Hepatic stellate cell (primary cell): Measurements from ENCODE around the gene LGALS9.
"Not testable (repeated sequence)": the region's sequence is repeated elsewhere in the genome, so short reads cannot be mapped to it uniquely, and the experiment has no call there.

Experiments used
- DNase-seq: peaks from one replicate; pipeline ENCODE4 v3.0.0; 2011; ENCODE audit warnings: low spot score

The LGALS9 gene

DNA sequence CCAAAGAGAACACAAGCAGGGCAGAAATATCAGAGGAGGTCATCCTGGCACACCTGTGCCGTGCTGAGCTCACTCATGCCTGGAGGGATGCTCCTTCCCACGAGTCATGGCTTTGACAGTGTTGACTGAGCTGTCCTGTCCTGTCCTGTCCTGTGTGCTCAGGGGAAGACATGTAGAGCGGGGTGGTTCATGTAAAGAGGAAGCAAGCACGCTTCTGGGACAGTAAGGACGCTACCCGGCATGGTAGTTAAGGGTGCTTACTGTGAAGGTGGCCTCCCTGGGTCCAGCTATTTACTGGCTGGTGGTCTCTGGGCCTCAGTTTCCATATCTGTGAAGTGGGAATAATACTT lies 398 bp downstream of the LGALS9 start:
- DNase-seq: no peak

DNA sequence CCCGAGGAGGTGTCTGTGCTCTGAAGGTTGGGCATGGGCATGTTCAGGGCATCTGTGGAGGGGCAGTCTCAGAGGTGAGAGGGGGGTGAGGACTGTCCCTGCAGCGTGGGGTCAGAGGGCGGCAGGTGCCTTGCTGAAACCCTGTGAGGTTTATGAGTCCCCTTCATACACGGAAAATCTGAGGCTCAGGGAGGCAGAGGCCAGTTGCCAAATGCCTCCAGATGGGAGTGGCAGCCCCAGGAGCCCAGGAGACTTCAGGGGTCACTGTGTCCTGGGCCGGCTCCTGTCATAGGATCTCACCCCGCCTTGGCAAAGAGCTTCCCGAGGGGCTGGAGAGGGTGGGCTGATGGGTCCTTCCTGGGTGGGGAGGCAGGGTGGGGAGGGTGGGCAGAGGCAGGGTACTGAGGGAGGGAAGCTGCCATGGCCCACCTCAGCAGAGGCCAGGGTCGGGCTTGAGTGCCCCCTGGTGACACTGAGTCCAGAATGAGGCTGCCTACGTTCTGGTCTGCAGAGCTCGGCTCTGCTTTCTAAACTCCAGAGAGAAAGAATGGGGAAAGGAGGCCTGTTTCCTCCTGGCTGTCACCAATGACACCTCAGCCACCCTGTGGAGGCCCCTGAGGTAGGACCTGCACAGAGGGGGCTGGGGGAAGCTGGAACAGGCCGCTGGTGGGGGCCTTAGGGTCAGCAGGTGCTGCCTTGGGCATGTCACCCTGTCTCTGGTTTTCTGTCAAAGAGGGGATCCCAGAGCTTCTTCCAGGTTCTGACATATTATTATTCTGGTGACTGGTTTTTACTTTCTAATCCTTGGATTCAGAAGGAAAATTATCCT lies 1.1 kb downstream of the LGALS9 start:
- no peak for DNase-seq

DNA sequence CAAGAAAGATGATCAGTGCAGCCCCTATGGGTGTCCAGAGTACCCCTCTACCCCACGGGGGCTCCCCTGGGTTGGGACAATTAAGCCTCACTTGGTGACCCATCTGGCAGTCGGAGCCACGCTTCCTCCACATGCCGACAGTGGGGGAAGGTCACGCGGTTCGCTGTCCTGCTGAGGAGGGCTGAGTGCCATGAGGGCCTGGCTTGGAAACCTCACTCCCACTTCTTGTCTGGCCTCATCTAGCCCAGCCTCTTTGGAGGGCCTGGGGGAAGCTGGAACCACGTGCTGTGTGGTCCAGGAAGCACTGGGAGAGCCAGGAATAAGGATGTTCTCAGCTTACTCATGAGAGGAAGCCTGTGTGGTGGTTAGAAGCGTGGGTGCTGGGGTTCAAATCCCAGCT lies 1.8 kb downstream of the LGALS9 start:
- not testable (repeated sequence) for DNase-seq

DNA sequence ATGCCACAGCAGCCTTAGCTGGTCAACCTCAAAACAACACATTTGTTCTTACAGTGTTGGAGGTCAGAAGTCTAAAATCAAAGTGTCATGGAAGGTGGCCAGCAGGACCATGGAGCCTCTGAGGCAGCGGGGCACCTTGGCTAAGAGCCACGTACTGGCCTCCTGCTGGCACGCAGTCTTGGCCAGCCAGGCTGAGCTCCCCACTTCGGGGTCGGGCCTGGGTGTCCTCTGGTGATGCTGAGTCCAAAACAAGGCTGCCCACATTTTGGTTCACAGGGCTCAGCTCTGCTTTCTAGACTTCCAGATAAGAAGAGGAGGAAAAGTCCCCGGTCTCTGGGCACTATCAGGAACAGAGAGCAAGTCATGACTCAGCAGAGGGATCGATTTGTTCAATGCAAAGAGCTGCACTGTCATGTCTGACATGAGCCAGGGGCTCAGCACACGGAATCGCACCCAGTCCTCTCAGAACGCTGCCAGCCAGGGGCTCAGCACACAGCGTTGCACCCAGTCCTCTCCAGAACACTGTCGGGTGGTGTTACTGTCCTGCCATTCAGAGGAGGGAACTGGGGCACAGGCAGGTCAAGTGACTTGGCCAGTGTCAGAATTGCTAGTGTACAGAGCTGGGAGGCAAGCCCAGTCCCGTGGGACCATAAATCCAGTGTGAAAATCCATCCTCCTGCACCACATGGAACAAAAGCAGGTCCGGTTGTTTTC lies 2.5 kb downstream of the LGALS9 start:
- DNase-seq: no peak

DNA sequence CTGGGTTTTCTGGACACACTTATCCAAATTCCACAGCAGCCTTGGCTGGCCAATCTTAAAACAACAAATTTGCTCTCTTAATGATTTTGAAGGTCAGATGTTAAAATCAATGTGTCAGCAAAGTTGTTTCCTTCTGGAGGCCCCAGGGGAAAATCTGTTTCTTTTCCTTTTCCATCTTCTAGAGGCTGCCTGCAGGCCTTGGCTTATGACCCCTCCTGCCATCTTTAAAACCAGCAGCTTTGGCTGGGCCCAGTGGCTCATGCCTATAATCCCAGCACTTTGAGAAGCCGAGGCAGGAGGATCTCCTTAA lies 3.0 kb downstream of the LGALS9 start:
- no peak for DNase-seq

DNA sequence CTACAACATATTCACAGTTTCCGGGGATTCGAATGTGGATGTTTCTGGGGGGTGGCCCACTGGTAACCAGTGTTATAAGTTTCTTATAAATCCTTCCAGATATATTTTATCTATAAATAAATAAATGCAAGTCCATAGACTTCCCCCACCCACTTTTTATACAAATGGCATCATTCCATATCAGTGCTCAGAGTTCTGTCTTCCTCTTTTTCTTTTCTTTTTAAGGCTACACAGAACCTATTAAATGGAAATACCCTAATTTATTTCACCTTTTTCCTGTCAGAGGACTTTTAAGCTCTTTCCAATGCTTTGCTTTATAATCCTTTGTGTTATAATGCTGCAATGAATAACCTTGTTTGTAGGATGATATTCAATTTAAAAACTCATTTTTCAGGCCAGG lies 3.8 kb downstream of the LGALS9 start:
- DNase-seq: no peak

DNA sequence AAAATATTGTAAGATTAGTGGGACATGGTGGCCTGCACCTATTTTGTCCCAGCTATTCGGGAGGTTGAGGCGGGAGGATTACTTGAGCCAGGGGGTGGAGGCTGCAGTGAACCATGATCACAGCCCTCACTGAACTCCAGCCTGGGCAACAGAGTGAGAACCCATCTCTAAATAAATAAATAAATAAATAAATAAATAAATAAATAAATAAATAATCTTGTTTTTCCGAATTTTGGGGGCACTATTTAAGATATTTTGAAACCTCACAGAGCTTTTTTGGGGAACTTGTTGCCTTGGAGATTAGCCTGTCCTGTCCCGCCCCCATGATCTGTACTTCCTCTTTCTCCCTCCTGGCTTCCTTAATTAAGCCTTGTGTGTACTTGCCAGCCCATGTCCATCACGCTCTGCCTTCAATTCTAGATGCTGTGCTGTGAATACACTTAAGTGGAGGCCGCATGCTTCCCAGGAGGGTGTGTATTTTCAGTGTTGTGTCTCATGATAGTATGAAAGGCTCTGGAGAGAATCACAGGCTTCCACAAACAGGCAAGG lies 4.4 kb downstream of the LGALS9 start:
- DNase-seq: no peak

DNA sequence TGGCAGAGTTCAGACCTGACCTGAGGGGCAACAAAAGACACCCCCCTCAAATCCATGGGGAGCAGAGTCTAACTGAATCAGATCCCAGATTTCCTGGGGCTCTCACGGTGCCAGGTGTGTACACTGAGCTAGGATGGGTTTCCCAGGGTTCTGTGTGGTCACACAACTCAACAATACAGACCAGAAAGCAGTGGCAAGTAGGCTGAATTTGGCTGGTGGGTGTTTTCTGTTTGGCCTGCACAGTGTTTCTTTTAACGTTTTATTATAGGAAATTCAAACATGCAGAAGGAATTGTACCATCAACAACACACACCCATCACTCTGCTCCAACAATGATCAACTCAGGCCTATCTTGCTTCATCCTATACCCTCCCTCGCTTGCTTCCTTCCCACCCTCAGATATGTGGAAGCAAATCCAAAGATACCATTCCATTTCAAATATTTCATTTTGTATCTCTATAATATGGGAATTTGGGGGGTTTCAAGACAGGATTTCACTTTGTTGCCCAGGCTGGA lies 5.1 kb downstream of the LGALS9 start:
- DNase-seq: not testable (repeated sequence)

DNA sequence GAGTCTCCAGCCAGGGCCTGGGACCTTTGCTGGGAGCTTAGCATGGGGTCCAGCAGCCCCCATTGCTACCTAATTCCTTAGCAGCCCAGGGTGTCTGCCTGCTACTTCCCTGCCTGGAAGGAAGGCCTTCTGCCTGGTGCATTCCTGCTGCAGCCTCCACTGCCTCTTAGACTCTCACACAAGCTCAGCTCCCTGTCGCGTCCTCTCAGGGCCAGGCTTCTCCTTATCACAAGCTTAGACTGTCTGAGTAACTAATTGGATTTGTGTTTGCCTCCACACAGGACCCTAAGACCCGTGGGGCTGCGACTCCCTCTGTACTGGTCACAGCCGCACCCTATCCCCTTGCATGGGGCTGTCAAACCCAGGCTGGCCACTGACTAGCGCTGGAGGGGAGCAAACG lies 6.8 kb downstream of the LGALS9 start:
- not testable (repeated sequence) for DNase-seq

DNA sequence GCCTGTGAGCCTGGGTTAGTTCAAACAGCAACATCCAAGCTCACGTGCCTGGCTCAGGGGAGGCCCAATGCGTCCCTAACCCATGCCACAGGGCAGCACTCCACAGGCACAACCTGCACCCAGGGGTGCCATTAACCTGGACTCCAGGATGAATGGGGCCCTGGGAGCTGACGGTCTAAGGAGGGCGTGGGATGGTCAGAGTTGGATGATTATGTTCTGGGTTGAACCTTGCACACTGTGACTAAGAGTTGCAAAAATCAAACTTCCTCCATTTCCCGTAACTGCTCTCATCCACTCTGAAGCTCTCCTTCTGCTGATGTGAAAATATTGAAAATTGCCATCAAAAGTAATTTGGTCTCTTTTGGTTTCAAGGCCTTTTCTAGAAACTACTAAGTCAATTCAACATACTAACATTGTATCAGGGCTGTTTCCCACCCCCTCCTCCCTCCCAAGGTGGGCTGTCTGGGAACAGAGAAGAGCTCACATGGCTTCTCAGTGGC lies 7.5 kb downstream of the LGALS9 start:
- DNase-seq: not testable (repeated sequence)

DNA sequence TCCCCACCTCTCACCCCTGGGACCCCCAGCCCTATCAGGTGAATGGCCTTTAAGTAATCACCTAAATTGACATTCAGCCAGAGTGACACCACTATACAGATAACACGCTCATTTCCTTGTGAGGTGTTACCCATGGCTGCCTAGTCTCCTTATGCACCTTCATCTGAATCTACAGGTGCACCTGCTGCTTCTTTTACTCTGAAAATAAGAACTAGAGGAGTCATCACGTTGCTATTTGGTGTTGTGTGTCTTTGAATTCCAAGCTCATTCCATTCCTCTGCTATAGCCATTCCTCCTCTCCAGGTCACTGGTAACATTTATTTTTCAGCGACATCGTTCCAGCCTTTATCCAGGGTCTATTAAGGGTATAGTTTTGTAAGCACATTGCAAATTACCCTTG lies 9.8 kb downstream of the LGALS9 start:
- DNase-seq: no peak

DNA sequence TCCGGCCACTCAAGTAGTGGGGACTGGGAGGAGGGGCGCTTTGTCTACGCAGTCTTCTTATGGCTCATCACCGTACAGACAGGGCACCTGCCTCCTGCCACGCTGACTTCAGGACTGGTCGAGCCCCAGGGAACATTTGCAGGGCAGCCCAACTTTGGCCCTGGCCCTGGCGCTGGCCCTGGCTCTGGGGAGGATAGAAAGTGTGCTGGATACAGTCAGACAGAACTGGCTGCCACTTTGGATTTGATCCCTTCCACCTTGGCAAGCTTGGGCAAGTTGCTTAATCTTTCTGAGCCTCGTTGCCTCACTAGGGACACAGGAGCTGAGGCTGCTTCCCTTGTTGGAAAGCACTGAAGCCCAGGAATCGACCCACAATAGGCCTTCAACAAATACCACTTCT lies 13.6 kb downstream of the LGALS9 start:
- DNase-seq: no peak

DNA sequence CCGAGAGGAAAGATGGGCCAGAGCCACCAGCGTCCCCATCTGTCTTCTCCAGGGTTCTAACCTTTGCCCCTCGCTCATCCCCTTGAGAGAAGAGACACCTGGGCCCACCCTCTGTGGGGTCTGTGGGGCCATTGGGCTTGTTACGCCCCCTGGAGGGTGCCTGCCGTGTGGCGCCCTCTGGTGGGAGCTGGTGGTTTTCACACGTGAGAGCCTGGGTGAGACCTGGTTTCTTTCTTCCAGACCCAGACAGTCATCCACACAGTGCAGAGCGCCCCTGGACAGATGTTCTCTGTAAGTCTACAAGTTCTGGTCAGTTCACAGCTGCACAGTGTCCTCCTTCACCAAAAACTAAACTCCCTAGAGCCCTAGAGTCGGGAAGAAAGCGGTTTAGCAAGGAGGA lies 14.6 kb downstream of the LGALS9 start:
- DNase-seq: not testable (repeated sequence)

DNA sequence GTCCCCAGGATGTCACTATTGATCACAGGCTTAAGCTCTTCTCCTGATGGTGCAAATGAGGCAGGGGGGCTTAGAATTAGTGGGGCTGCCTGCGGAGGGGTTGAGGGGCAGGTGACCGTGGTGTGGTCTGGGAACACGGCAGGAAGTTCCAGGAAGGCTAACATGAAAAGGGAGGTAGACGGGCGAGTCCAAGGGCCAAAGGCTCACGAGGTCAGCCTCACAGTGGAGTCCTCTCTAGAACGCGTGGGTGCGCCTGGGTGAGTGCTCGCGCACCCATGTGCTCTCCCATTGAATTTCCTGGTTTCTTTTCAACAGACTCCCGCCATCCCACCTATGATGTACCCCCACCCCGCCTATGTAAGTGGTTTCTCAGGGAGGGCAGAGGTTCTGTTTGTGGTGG lies 15.2 kb downstream of the LGALS9 start:
- no peak for DNase-seq

DNA sequence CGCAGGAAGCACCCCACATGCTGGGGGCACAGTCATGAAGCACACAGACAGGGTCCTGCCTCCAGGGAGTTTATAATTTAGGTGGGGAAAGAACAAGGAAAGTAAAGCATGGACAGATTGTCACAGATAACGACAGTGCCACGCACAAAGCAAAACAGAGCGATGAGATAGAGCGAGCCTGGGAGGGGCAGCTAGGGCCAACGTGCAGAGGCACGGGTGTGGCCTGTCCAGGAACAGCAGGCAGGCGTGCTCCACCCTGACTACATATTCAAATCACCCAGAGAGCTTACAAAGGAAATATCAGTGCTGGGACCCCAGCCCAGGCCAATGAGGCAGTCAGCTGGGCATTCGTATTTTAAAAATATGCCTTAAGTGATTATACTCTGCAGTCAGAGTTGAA lies 16.8 kb downstream of the LGALS9 start:
- DNase-seq: no peak

DNA sequence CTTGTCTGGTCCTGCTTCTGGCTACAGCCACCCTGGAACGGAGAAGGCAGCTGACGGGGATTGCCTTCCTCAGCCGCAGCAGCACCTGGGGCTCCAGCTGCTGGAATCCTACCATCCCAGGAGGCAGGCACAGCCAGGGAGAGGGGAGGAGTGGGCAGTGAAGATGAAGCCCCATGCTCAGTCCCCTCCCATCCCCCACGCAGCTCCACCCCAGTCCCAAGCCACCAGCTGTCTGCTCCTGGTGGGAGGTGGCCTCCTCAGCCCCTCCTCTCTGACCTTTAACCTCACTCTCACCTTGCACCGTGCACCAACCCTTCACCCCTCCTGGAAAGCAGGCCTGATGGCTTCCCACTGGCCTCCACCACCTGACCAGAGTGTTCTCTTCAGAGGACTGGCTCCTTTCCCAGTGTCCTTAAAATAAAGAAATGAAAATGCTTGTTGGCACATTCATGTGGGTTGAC lies 18.2 kb downstream of the LGALS9 start:
- not testable (repeated sequence) for DNase-seq

DNA sequence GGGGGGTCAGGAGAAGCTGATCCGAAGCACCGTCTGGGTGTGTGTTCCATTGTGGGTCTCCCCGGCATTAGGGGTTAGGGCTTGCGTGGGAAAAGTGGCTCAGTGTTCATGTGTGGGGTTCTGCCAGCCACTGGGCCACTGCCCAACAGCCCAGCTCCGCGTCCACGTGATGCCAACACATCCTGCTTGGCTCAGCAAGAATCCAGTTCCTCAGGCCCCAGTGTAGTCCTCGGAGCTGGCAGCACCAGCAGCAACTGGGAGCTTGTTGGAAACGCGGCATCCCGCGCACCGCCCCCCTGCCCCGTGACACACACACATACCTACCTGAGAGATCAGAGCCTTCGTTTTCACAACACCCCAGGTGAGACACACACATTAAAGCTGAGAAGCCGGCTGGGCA lies 18.9 kb downstream of the LGALS9 start:
- DNase-seq: no peak

DNA sequence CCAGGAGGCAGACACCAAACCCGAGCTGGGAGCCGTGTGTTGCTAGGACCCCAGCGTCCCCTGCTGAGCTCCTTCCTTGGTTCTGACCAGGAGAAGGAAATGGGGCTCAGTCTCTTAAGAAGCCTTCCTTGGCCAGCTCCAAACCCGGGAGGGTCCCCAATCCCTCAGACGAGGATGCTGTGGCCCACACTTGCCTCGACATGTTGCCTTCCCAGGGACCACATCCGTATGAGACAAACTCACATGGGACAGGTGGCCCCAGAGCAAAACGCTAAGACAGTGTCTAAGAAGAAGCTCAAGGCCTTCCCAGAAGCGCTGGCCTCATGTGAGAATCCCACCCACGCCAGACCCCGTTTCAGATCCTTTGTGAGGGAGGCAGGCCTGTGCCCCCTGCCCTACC lies 19.8 kb downstream of the LGALS9 start:
- no peak for DNase-seq

DNA sequence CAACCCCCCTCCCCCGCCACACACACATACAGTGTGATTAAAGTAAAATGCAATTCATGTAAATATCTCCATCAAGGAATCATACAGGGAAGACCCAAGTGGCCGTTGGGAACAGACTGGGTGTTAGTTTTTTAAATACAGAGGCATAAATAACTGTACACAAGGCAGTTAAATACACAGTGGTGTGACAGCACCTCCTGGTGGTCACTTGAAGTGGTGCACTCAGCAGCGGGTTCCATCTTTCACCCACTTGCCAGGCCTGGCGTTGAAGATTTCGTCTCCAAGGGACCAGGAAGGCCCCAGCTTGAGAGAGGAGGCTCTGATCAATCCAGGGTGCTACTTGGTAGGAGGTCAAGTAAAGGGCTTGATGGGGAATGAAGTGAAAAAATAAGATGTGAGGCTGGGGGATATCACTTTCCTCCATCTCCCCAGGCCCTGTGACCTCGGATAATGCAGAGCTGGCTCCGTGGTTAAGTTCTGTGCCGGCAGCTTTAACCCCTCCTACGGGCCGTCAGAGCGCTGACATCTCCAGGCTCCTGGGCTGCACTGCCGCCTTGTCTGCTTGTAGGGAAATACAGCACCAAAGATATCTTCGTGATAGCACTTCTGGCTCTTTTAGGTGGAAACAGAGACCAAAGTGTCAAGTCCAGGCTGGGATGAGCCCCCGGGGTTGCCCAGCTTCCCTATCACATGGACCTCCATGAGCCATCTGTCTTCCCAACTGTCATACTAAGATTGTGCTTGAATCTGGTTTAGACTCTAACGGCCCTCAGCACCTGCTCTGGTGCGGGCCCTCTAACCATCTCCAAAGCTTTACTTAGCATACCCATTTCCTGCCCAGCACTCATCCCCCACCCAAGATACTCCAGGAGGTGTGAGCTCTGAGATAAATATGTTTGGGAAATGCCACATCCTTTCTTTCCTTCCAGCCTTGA lies 20.7 kb downstream of the LGALS9 start:
- no peak for DNase-seq

DNA sequence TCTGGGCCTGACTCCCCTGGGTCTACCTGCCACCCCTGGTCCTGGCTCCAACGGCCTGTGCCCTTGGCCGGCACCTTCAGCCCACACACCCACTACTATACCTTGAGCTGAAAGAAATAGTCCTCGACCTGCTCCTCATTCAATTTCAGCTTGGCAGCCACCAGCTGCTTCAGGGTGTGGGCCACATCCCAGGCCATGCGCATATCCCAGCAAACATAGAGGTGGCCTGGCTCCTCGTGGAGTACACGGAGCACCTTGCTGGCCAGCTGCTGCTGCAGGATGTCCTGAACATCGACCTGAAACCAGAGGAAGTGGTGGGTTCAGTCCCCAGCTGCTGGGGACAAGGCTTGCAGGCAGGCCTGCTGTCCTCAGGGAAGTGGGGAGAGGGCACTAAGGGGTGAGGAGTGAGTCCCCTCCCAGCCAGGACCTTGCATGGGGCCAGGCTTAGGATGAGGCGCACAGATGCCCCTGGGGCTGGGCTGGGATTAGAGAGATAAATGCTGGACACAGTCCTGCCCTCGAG lies 22.5 kb downstream of the LGALS9 start:
- not testable (repeated sequence) for DNase-seq

DNA sequence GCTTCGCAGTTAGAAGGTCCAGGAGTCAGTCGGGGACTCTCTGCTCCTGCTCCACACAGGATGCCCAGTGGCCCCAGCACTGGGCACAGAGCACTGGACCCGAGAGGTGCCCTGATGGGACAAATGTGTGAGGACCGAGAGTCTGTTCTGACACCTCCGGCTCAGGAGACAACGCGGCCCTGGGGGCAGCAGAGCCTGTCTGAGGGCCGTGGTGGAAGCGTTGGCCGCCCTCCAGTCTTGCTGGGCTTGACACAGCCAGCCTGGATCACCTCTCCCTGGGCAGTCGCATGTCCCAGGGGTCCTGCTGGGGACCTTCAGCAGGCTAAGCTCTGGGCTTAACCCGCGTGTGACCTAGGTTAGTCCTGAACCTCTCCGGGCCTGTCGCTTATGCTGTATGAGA lies 23.1 kb downstream of the LGALS9 start:
- DNase-seq: no peak
